Measurements from ENCODE around the gene PDE8A. TPM values are rescaled to one million over a fixed set of nuclear protein-coding genes. Genes with fewer than 3 reads are reported as not detected.

Gene PDE8A
- total and polyA plus RNA-seq, 2 of the 13 experiments (the other 11 are each of a cell fraction or from before 2014, with no cell fraction given): 26.3 to 48.5 TPM

DNA sequence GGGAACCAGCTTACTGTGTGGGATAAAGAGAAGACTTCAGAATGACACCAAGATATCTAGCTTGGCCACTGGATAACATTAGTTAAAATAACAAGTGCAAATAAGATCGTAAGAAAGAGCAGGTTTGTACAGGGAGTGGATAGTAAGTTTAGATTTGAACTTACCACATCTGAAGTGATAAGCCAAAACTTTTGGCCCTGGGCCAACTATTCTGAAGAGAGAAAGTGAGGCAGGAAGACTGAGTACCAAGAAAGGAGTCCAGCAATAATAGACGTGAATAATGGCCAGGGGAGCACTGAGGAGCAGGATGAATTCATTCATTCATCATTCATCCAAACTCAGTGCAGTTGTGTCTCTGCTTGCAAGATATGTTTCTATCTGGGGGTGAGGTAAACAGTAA, 122.9 kb downstream of the PDE8A start:
- Histone ChIP-seq H3K27me3 (ENCODE audit: control insufficient read depth in 1 of 2, insufficient read depth in 2 of 2, low read length in 2 of 2) (no peaks in the 10 kb centered on the region), H3K4me1 (ENCODE audit: insufficient read depth, low read length) (no peaks in the 10 kb centered on the region), H3K36me3 (replicated peaks in 1 of 2; ENCODE audit: control insufficient read depth in 1 of 2, insufficient read depth in 2 of 2, low read length in 2 of 2) (peaks cover 5 to 21% of the 10 kb centered on the region in 2 experiments; a peak in 4 of 5 replicates), H3K9me3 (ENCODE audit: low read length) (no peaks in the 10 kb centered on the region), H3K79me2 (ENCODE audit: insufficient read depth, low read length) (no peaks in the 10 kb centered on the region), H3K27ac (ENCODE audit: extremely low read length, insufficient read depth, low read length) (no peak overlapping the region), H2AFZ (ENCODE audit: low read length) (no peak overlapping the region), H3K4me3 (replicated peaks in 1 of 3; ENCODE audit: insufficient read depth in 1 of 3, low read depth in 2 of 3, low read length in 3 of 3) (no peak overlapping the region), H3K4me2 (ENCODE audit: low read depth, low read length) (no peak overlapping the region), H4K20me1 (ENCODE audit: insufficient read depth, low read length) (no peaks in the 10 kb centered on the region), H3K9ac (ENCODE audit: insufficient read depth, low read depth, low read length) (no peak overlapping the region)
- intact Hi-C loops (cut with micrococcal nuclease; ENCODE audit: unreplicated experiment) (no loop called here), in situ Hi-C loops (cut with HindIII; ENCODE audit: extremely low pct_ligation_motif_present, low pct_unique_long_range_greater_than_20kb) (no loop called here)
- DNase-seq (ENCODE audit: low spot score) (no peak), FAIRE-seq (no peak), ATAC-seq (no peak)
- ChIA-PET POLR2A (no interaction called here), CTCF (ENCODE audit: low intra/inter-chr PET ratio, low total read pairs) (no interaction called here)
- WGBS (ENCODE audit: low lambda C conversion rate): 100% methylated on average over 2 of the region's 2 CpGs
- BruUV-seq (replicated peaks): no TSS peak
- TF ChIP-seq ZNF780A (CRISPR knock-in tag; IDR thresholded peaks at IDR 0.05) (no peak), LCORL (IDR thresholded peaks at IDR 0.05) (peak; percentile 45; the same call in 1 of the 2 replicates), LCORL (CRISPR knock-in tag; IDR thresholded peaks at IDR 0.05) (no peak), ZNF891 (CRISPR knock-in tag; IDR thresholded peaks at IDR 0.05) (no peak), ZNF543 (CRISPR knock-in tag; IDR thresholded peaks at IDR 0.05) (no peak)
- TF ChIP-seq, protein P1, sequence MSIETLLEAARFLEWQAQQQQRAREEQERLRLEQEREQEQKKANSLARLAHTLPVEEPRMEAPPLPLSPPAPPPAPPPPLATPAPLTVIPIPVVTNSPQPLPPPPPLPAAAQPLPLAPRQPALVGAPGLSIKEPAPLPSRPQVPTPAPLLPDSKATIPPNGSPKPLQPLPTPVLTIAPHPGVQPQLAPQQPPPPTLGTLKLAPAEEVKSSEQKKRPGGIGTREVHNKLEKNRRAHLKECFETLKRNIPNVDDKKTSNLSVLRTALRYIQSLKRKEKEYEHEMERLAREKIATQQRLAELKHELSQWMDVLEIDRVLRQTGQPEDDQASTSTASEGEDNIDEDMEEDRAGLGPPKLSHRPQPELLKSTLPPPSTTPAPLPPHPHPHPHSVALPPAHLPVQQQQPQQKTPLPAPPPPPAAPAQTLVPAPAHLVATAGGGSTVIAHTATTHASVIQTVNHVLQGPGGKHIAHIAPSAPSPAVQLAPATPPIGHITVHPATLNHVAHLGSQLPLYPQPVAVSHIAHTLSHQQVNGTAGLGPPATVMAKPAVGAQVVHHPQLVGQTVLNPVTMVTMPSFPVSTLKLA (IDR thresholded peaks at IDR 0.05): no peak

GRCh38 chr15:85108136-85108535, 126.5 kb downstream of the PDE8A start:
- CTCF ChIA-PET (ENCODE audit: low intra/inter-chr PET ratio, low total read pairs): no interaction called here
- TF ChIP-seq RBM22 (optimal IDR thresholded peaks at IDR 0.05; ENCODE audit: low read length) (peak; percentile 78), ZNF782 (CRISPR knock-in tag; IDR thresholded peaks at IDR 0.05; ENCODE audit: borderline replicate concordance) (no peak), SSRP1 (CRISPR knock-in tag; IDR thresholded peaks at IDR 0.05) (no peak), GABPA (IDR thresholded peaks at IDR 0.05; ENCODE audit: low read depth, low read length) (no peak), GABPA (CRISPR knock-in tag; IDR thresholded peaks at IDR 0.05; ENCODE audit: low read depth) (no peak), SALL1 (CRISPR knock-in tag; IDR thresholded peaks at IDR 0.05) (no peak)
- Histone ChIP-seq H3K27me3 (ENCODE audit: control insufficient read depth in 1 of 2, insufficient read depth in 2 of 2, low read length in 2 of 2) (no peaks in the 10 kb centered on the region), H3K9me3 (ENCODE audit: low read length) (no peaks in the 10 kb centered on the region), H3K79me2 (ENCODE audit: insufficient read depth, low read length) (no peaks in the 10 kb centered on the region), H3K4me2 (ENCODE audit: low read depth, low read length) (no peak overlapping the region), H3K4me3 (replicated peaks in 1 of 3; ENCODE audit: insufficient read depth in 1 of 3, low read depth in 2 of 3, low read length in 3 of 3) (no peak overlapping the region), H3K36me3 (replicated peaks in 1 of 2; ENCODE audit: control insufficient read depth in 1 of 2, insufficient read depth in 2 of 2, low read length in 2 of 2) (peaks cover 4 to 11% of the 10 kb centered on the region in 2 experiments; a peak in 4 of 5 replicates), H3K9ac (ENCODE audit: insufficient read depth, low read depth, low read length) (no peak overlapping the region), H2AFZ (ENCODE audit: low read length) (no peak overlapping the region), H3K4me1 (ENCODE audit: insufficient read depth, low read length) (no peaks in the 10 kb centered on the region), H3K27ac (ENCODE audit: extremely low read length, insufficient read depth, low read length) (no peak overlapping the region), H4K20me1 (ENCODE audit: insufficient read depth, low read length) (no peaks in the 10 kb centered on the region)
- intact Hi-C loops (cut with micrococcal nuclease; ENCODE audit: unreplicated experiment): no loop called here
- in situ Hi-C loops (cut with HindIII; ENCODE audit: extremely low pct_ligation_motif_present, low pct_unique_long_range_greater_than_20kb): no loop called here
- DNase-seq (ENCODE audit: low spot score) (no peak), FAIRE-seq (no peak), ATAC-seq (no peak)
- POLR2A ChIA-PET: no interaction called here
- WGBS (ENCODE audit: low lambda C conversion rate): 98% methylated on average over 4 of the region's 4 CpGs
- BruUV-seq (replicated peaks): no TSS peak
